ENCODE measurements around the gene UNC79.
A peak's percentile ranks its signal among the peaks of the same experiment; 100 is the strongest.
"Not testable (repeated sequence)": the region's sequence is repeated elsewhere in the genome, so short reads cannot be mapped to it uniquely, and the experiment has no call there.

The UNC79 gene

GRCh38 chr14:93430315-93431035, at the start of gene UNC79:
TSS of gene UNC79 (plus strand) at chr14:93430939. CDS start at chr14:93431030, 91 bp downstream.
- peak; percentile 65 for DNase-seq

- DNase-seq = no peak
Observed at GRCh38 chr14:93381644-93382043, 49.1 kb upstream of the UNC79 start.

- DNase-seq = not testable (repeated sequence)
Observed at GRCh38 chr14:93384256-93384655, 46.5 kb upstream of the UNC79 start.

GRCh38 chr14:93395231-93395630, 35.5 kb upstream of the UNC79 start:
- DNase-seq = no peak

GRCh38 chr14:93396456-93396855, 34.3 kb upstream of the UNC79 start:
- no peak for DNase-seq

GRCh38 chr14:93398491-93398890, 32.2 kb upstream of the UNC79 start:
- no peak for DNase-seq

GRCh38 chr14:93402951-93403350, 27.8 kb upstream of the UNC79 start:
- DNase-seq = no peak

- DNase-seq = no peak
Observed at GRCh38 chr14:93410021-93410420, 20.7 kb upstream of the UNC79 start.

- DNase-seq = no peak
Observed at GRCh38 chr14:93410893-93411292, 19.8 kb upstream of the UNC79 start.

GRCh38 chr14:93425136-93425535, 5.6 kb upstream of the UNC79 start:
- not testable (repeated sequence) for DNase-seq

- DNase-seq = no peak
Observed at GRCh38 chr14:93426750-93427149, 4.0 kb upstream of the UNC79 start.

- DNase-seq = peak; percentile 86
Observed at GRCh38 chr14:93431036-93431670, 414 bp downstream of the UNC79 start.

GRCh38 chr14:93454224-93454623, 23.5 kb downstream of the UNC79 start:
- DNase-seq = no peak

GRCh38 chr14:93456356-93456755, 25.6 kb downstream of the UNC79 start:
- no peak for DNase-seq

GRCh38 chr14:93458234-93458633, 27.5 kb downstream of the UNC79 start:
- no peak for DNase-seq

- DNase-seq = no peak
Observed at GRCh38 chr14:93462479-93462878, 31.7 kb downstream of the UNC79 start.

- DNase-seq = no peak
Observed at GRCh38 chr14:93464271-93464670, 33.5 kb downstream of the UNC79 start.

GRCh38 chr14:93475471-93475870, 44.7 kb downstream of the UNC79 start:
- DNase-seq = no peak

GRCh38 chr14:93476305-93476704, 45.6 kb downstream of the UNC79 start:
- no peak for DNase-seq

- not testable (repeated sequence) for DNase-seq
Observed at GRCh38 chr14:93479074-93479473, 48.3 kb downstream of the UNC79 start.

GRCh38 chr14:93480867-93481266, 50.1 kb downstream of the UNC79 start:
- no peak for DNase-seq

GRCh38 chr14:93481758-93482157, 51.0 kb downstream of the UNC79 start:
- DNase-seq = no peak

GRCh38 chr14:93490001-93490400, 59.3 kb downstream of the UNC79 start:
- DNase-seq = no peak

- no peak for DNase-seq
Observed at GRCh38 chr14:93493054-93493453, 62.3 kb downstream of the UNC79 start.

GRCh38 chr14:93493622-93494021, 62.9 kb downstream of the UNC79 start:
- DNase-seq = not testable (repeated sequence)

Data from SHP77 treated with DMSO at 0.1 percent for 48 hours (cell line).